ENCODE measurements around the gene AEBP2. TPM values are rescaled to one million over a fixed set of nuclear protein-coding genes. Genes with fewer than 3 reads are reported as not detected.

AEBP2 gene
- total and polyA plus RNA-seq, 2 of the 13 experiments (the other 11 are each of a cell fraction or from before 2014, with no cell fraction given): 9.2 to 17.9 TPM

DNA sequence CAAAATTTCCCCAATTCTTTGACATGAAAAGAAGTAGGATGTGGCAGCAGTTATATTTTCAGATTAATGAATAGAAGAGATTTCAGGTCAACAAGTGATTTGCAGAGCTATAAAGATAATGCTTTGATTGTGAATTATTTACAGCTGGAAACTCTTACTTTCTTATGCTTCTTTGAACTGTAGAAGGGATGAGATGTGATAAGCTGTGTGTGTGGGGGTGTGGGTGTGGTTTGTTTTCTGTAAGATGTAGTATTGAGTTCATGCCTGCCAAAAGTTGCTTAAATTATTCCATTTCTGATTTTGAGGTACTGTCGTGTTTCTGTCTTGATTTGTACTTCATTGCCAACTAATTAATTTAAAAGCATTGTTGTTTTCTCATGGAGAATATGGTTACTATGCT, 22.7 kb downstream of the AEBP2 start:
- H3K27me3 ChIP-seq (ENCODE audit: control insufficient read depth in 1 of 2, insufficient read depth in 2 of 2, low read length in 2 of 2): no peaks in the 10 kb centered on the region; a peak in 1 of 5 replicates

More for the DNA sequence above, 22.7 kb downstream of the AEBP2 start:
- no peak overlapping the region for H3K4me3 ChIP-seq (replicated peaks in 1 of 3; ENCODE audit: insufficient read depth in 1 of 3, low read depth in 2 of 3, low read length in 3 of 3)
- H2AFZ ChIP-seq (ENCODE audit: low read length): no peak overlapping the region
- peaks cover 50% of the 10 kb centered on the region for H3K79me2 ChIP-seq (ENCODE audit: insufficient read depth, low read length)
- FAIRE-seq (no peak), DNase-seq (ENCODE audit: low spot score) (no peak), ATAC-seq (no peak)
- no peak overlapping the region for H3K9ac ChIP-seq (ENCODE audit: insufficient read depth, low read depth, low read length)
- no peaks in the 10 kb centered on the region for H3K9me3 ChIP-seq (ENCODE audit: low read length)
- in situ Hi-C loops (cut with HindIII; ENCODE audit: extremely low pct_ligation_motif_present, low pct_unique_long_range_greater_than_20kb): no loop called here
- no peaks in the 10 kb centered on the region for H3K4me1 ChIP-seq (ENCODE audit: insufficient read depth, low read length)
- intact Hi-C loops (cut with micrococcal nuclease; ENCODE audit: unreplicated experiment): no loop called here
- peaks cover 15% of the 10 kb centered on the region for H4K20me1 ChIP-seq (ENCODE audit: insufficient read depth, low read length)
- POLR2A ChIA-PET: no interaction called here
- 97% methylated on average over 1 of the region's 1 CpG for WGBS (ENCODE audit: low lambda C conversion rate)
- peaks cover 1 to 29% of the 10 kb centered on the region in 2 experiments; a peak in 4 of 5 replicates for H3K36me3 ChIP-seq (replicated peaks in 1 of 2; ENCODE audit: control insufficient read depth in 1 of 2, insufficient read depth in 2 of 2, low read length in 2 of 2)
- CTCF ChIA-PET (ENCODE audit: low intra/inter-chr PET ratio, low total read pairs): no interaction called here
- no peak overlapping the region for H3K4me2 ChIP-seq (ENCODE audit: low read depth, low read length)
- H3K27ac ChIP-seq (ENCODE audit: extremely low read length, insufficient read depth, low read length): no peak overlapping the region
- no TSS peak for BruUV-seq (replicated peaks)
- TF ChIP-seq, protein P1, sequence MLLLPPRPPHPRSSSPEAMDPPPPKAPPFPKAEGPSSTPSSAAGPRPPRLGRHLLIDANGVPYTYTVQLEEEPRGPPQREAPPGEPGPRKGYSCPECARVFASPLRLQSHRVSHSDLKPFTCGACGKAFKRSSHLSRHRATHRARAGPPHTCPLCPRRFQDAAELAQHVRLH (CRISPR knock-in tag; IDR thresholded peaks at IDR 0.05; ENCODE audit: borderline replicate concordance, low read depth): no peak
- TF ChIP-seq CBX2 (IDR thresholded peaks at IDR 0.05; ENCODE audit: low read depth, low read length) (no peak), CBX2 (CRISPR knock-in tag; IDR thresholded peaks at IDR 0.05; ENCODE audit: low read depth) (no peak), NFIC (IDR thresholded peaks at IDR 0.05; ENCODE audit: low read length) (no peak), MYNN (CRISPR knock-in tag; IDR thresholded peaks at IDR 0.05; ENCODE audit: low read depth) (no peak), SOX13 (IDR thresholded peaks at IDR 0.05) (no peak), SOX13 (CRISPR knock-in tag; conservative IDR thresholded peaks at IDR 0.05 in 1 of 2, IDR thresholded peaks at IDR 0.05 in 1 of 2) (no peak), CENPT (CRISPR knock-in tag; IDR thresholded peaks at IDR 0.05; ENCODE audit: low read depth) (no peak), PHF8 (CRISPR knock-in tag; IDR thresholded peaks at IDR 0.05) (no peak), KDM1A (CRISPR knock-in tag; IDR thresholded peaks at IDR 0.05) (no peak), SMC3 (IDR thresholded peaks at IDR 0.05; ENCODE audit: low read length) (no peak), ZNF274 (CRISPR knock-in tag; IDR thresholded peaks at IDR 0.05) (no peak)
- TF ChIP-seq, protein P2, sequence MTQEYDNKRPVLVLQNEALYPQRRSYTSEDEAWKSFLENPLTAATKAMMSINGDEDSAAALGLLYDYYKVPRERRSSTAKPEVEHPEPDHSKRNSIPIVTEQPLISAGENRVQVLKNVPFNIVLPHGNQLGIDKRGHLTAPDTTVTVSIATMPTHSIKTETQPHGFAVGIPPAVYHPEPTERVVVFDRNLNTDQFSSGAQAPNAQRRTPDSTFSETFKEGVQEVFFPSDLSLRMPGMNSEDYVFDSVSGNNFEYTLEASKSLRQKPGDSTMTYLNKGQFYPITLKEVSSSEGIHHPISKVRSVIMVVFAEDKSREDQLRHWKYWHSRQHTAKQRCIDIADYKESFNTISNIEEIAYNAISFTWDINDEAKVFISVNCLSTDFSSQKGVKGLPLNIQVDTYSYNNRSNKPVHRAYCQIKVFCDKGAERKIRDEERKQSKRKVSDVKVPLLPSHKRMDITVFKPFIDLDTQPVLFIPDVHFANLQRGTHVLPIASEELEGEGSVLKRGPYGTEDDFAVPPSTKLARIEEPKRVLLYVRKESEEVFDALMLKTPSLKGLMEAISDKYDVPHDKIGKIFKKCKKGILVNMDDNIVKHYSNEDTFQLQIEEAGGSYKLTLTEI (CRISPR knock-in tag; conservative IDR thresholded peaks at IDR 0.05): no peak
